Activated T-cell treated with anti-CD3 and anti-CD28 coated beads for 4 hours (primary cell): Measurements from ENCODE around the gene SRCAP.
"Not testable (repeated sequence)": the region's sequence is repeated elsewhere in the genome, so short reads cannot be mapped to it uniquely, and the experiment has no call there.

ENCODE experiments used
- DNase-seq: peaks from one replicate; pipeline ENCODE4 v3.0.0-alpha.2; 2020

Gene SRCAP

GRCh38 chr16:30664616-30665109 is 34.3 kb upstream of the SRCAP start:
- DNase-seq = no peak

DNA sequence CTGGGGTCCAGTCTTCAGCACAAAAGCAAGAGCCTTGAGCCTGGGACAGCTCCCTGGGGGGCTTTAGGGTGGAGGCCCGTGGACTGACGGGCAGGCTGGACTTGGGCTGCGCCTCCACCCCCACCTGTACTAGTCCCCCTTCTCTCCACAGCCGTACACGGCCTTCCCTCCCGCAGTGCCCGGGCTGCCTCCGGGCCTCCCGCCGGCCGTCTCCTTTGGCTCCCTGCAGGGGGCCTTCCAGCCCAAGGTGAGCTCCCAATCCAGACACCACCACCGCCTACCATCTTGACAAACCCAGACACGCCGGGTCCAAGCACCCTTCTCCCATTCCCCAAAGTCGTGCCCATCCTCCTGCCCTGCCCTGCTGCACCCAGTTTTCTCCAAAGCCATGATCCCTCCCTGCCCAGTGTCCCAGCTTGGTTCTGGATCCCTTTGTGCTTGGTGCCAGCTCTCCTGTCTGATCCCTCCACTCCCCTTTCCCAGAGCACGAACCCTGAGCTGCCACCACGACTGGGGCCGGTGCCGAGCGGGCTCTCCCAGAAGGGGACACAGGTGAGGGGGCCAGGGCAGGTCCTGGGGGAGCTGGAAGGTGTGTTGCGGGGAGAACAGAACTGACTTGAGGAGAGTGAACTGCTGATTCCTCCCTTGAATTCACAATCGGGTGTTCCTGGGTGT is 33.7 kb upstream of the SRCAP start:
- no peak for DNase-seq

- no peak for DNase-seq
Measured at GRCh38 chr16:30665830-30666190, 33.2 kb upstream of the SRCAP start.

- no peak for DNase-seq
Measured at GRCh38 chr16:30666681-30667080, 32.3 kb upstream of the SRCAP start.

- DNase-seq = no peak
Measured at GRCh38 chr16:30667361-30667905, 31.5 kb upstream of the SRCAP start.

- DNase-seq = no peak
Measured at GRCh38 chr16:30668393-30668792, 30.6 kb upstream of the SRCAP start.

DNA sequence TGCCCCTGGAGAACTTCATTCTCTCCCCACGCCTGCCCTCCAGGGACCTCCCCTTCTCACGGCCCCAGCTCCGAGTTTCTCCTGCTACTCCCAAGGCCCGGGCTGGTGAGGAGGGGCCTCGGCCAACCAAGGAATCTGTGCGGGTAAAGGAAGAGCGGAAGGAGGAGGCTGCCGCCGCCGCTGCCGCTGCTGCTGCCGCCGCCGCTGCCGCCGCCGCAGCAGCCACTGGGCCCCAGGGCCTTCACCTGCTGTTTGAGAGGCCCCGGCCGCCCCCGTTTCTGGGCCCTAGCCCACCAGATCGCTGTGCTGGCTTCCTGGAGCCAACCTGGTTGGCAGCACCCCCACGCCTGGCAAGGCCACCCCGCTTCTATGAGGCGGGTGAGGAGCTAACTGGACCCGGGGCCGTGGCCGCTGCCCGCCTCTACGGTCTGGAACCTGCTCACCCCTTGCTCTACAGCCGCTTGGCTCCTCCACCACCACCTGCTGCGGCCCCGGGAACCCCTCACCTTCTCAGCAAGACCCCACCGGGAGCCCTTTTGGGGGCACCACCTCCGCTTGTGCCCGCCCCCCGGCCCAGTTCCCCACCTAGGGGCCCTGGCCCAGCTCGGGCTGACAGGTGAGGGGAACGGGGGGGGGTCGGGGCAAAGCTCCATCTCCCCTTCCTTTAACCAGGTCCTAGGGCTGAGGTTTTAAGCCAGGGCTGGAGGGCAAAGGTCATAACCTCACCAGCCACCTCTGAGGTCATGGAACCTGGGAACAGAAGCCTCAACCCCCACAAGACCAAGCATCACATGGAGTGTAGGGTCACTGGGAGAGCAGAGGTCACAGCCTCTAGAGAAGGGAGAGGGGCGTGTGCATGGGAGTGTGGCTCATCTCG is 29.7 kb upstream of the SRCAP start:
- DNase-seq = no peak

DNA sequence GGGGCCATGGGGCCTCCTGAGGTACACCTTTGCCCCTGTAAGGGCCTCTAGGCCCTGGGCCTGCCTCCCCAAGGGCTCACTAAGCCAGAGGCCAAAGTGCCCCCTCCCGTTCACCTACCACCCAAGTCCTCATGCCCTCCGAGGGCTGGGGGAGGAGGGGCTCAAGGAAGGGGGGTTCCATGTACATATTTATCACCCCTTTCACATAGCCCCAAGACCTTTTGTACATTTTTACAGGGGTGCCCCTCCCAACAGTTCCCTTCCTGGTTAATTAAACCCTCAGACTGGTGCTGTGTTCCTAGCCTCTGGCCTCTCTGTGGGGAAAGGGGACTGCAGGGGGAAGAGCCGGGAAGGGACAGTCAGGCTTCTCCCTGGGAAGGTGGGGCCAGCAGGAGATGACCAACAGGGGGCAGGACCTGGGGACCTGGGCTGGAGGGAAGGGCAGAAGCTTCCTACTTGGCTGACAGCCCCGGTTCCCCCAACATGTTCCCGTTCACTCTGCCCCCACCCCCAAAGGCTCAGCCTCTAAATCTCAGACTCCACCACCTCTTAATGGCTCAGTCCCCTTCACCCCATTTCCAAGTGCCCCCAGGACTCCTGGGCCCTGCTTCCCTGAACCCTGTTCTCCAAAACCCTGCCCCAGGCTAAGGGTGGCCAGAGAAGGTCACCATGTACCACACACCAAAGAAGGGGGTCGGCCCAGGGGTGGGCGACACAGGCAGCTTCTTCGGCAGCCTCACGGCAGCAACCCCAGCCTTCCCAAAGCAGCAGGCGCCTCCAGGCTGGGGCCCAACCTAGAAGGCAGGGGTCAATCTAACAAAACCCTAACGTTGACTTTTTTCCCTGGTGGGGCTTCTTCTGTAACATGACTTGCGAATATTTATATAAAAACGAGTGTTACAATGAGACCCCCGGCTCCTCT is 28.8 kb upstream of the SRCAP start:
- DNase-seq = no peak

GRCh38 chr16:30675143-30675542 is 23.8 kb upstream of the SRCAP start:
- no peak for DNase-seq

DNA sequence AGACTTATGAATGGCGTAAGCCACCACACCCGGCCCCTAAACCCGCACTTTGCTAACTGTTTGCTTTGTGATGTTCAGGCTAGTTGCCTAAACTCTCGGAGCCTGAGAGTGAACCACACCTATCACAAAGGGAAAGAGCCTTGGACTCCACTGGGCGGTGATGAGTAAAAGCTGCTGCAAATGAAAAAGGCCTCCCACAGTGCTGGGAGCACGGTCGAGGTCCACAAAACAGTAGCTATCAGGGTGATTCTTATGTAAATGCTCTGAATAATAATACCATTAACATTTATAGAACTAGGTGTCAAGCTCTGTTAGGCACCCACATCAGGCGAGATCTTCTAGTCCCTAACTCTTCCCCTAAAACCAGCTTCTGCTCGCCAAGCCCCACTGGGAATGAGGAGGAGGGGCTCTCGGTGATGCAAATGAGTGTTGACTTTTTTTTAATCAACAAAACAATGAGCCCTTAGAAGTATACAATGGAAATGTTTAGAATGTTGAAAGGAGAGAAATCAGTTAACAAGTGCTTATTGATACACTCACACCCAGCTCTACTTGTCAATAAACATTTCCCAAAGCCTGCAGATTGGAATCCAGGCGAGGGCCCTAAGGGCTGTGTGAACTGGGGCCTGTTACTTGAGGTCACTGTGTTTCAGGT is 20.9 kb upstream of the SRCAP start:
- no peak for DNase-seq

DNA sequence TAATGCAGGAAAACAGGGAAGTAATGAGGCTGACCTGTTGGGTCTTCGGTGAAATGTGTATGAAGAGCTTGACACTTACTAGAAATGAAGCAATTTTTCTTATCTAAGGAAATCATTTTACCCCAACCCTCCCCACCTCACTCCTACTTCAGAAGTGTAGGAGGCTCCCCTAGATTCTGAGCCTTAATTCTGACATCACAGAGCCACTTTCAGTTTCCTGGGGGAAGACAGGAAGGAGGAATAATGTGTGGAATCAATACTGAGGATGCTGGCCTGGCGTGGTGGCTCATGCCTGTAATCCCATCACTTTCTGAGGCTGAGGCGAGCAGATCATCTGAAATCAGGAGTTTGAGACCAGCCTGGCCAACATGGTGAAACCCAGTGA is 20.4 kb upstream of the SRCAP start:
- no peak for DNase-seq

GRCh38 chr16:30680326-30680725 is 18.6 kb upstream of the SRCAP start:
- DNase-seq = no peak

DNA sequence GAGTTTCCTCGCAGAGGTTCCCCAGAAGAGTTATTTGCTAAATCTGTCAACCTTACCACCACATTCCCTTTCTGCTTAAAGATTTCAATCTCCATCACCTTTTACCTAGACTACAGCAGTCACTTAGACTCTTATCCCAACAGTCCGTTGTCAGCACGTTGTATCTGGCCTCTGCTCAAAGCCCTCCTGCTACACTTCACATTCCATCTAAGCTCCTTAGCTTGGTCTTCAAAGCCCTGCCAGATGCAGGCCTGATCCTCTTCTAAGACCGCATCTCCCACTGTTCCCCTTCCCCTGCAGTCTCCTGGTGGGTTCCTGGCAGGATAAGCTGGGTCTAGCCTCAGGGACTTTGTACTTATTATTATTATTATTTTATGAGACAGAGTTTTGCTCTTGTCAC is 10.3 kb upstream of the SRCAP start:
- DNase-seq = no peak

GRCh38 chr16:30691907-30692306 is 7.1 kb upstream of the SRCAP start:
- DNase-seq = no peak

DNA sequence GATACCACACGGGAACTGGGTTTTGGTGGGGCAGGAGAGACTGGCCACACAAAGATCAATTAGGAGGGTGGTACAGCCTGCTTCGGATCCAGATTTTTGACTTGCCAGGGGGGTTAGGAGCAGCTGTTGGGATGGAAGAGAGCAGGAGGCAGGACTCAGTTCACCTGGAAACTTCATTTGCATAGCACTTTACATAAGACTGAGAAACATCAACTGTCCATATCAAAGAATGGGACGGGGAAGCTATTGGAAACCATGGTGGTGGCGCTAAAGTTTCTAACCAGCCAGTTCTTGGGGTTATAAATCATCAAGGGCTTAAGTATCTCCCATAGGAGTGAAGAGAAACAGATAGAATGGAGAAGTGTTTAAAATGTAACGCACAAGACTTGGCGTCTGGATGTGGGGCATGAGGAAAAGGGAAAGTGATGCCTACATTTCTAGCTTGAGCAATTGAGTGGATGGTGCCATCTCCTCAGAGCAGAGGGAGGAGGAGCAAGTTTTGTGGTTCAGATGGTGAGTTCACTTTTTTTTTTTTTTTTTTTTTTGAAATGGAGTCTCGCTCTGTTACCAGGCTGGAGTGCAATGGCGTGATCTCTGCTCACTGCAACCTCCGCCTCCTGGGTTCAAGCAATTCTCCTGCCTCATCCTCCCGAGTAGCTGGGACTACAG is 6.4 kb upstream of the SRCAP start:
- DNase-seq = no peak

GRCh38 chr16:30694926-30695693 is 3.9 kb upstream of the SRCAP start:
- no peak for DNase-seq

DNA sequence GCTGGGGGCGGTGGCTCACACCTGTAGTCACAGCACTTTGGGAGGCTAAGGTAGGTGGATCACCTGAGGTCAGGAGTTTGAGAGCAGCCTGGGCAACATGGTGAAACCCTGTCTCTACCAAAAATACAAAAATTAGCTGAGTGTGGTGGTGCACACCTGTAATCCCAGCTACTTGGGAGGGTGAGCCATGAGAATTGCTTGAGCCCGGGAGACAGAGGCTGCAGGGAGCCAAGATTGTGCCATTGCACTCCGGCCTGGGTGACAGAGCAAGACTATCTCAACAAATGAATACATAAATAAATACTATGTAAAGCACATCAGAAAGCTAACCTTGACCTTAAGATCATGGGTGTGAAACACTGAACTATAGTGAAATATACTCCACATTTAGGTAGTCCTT is 2.3 kb upstream of the SRCAP start:
- not testable (repeated sequence) for DNase-seq

DNA sequence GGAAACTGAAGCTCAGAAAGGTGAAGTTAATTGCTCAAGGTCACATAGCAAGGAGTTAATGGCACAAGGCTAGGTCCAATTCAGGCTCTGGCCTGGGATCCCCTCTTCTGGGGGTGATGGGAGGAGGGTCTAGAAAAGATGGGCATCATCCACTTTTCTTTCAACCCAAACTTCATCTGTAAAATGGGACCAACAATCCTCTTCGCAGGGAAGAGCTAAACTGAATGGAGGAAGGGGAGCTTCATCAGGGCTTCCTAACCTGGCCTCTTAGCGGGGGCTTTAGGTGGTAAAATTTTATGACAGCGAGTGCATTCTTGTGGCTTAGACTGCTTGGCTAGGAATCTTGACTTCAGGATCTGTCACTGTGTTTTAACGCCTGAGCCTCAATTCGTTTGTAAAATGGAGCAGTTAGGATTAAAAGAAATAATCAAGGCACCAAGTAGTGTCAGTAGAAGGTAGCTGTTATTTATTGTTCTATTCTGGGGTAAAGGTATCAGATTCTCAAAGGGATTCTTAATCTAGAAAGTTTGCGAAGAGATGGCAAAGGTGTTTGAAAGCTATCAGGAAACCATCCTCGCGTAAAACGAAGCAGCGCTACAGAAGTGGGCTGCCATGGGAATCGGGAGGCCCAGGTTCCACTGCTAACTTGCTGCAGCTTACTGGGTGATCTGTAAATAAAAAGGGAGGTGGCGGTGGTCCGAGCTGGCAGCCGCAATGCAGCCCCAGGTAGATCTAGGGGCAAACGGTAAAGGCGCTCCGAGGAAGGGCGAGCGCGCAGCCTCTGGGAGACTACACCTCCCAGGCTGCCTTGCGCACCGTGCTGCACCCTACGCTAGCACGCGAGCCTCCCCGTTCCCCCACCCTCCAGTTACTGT is 1.5 kb upstream of the SRCAP start:
- DNase-seq = no peak

- peak; percentile 98 for DNase-seq
Measured at GRCh38 chr16:30698139-30698815, 694 bp upstream of the SRCAP start.
